Amygdala (tissue), 56 donors: ENCODE results near the gene AP5Z1.

Source experiments
- DNase-seq, 56 donors: peaks; one replicate each; lab custom pipeline; 2025; lab: John Stamatoyannopoulos, UW

AP5Z1 gene

GRCh38 chr7:4815609-4816418, 40.4 kb downstream of the AP5Z1 start:
- no peak for DNase-seq

- no peak for DNase-seq
These were observed 41.1 kb downstream of the AP5Z1 start for GRCh38 chr7:4816419-4817080.

- no peak for DNase-seq
These were observed 41.9 kb downstream of the AP5Z1 start for GRCh38 chr7:4817178-4817901.

- DNase-seq = no peak
These were observed 42.8 kb downstream of the AP5Z1 start for GRCh38 chr7:4818000-4818794.

- DNase-seq = no peak
These were observed 44.4 kb downstream of the AP5Z1 start for GRCh38 chr7:4819560-4820404.

- no peak for DNase-seq
These were observed 45.1 kb downstream of the AP5Z1 start for GRCh38 chr7:4820405-4820966.

GRCh38 chr7:4820967-4821471, 45.6 kb downstream of the AP5Z1 start:
- no peak for DNase-seq

GRCh38 chr7:4822677-4823076, 47.3 kb downstream of the AP5Z1 start:
- DNase-seq = no peak

GRCh38 chr7:4823441-4824119, 48.2 kb downstream of the AP5Z1 start:
- DNase-seq = no peak

GRCh38 chr7:4824120-4824775, 48.8 kb downstream of the AP5Z1 start:
- DNase-seq = peak in 9 of 56 donors; percentile 10 to 50 (median 24)

GRCh38 chr7:4825081-4825480, 49.7 kb downstream of the AP5Z1 start:
- no peak for DNase-seq

GRCh38 chr7:4828720-4829383, 53.4 kb downstream of the AP5Z1 start:
- DNase-seq = no peak

GRCh38 chr7:4830176-4830575, 54.8 kb downstream of the AP5Z1 start:
- DNase-seq = peak in 27 of 56 donors; percentile 3 to 58 (median 25)

- no peak for DNase-seq
These were observed 56.5 kb downstream of the AP5Z1 start for GRCh38 chr7:4831723-4832495.

GRCh38 chr7:4832711-4833110, 57.3 kb downstream of the AP5Z1 start:
- DNase-seq = no peak

GRCh38 chr7:4833176-4833575, 57.8 kb downstream of the AP5Z1 start:
- DNase-seq = no peak
